ENCODE data around the gene OCA2. TPM values are rescaled to one million over a fixed set of nuclear protein-coding genes. Genes with fewer than 3 reads are reported as not detected.
A peak's percentile ranks its signal among the peaks of the same experiment; 100 is the strongest.

Gene OCA2
- total and polyA plus RNA-seq, 2 of the 4 experiments (the other 2 are of a cell fraction): under 0.01 to 0.03 TPM

DNA sequence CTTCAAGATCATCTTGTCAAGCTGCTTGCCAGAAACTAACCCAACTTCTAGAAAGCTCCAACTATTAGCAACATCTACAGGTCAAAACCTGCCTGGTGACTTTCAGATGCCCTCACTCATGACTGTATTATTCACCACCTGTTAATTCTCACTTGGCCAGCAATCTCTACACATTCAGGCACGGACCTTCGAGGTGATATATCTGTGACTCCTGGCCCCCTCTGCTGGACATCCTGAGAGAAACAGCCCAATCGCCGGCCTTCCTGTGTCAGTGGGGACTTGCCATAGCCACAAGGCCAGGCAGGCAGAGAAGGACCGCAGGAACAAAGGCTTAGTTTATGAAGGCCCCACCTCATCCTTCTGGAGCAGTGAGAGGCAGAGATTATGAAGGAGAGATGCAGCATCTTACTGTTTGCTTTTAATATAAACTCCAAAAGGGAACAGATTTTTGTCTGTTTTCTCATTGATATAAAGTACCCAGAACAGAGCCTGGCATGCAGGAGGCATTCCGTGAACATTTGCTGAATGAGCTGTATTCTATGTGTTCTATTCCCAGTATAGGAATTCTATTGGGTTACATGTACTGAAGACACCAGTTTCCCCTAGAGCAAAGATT lies 24.4 kb upstream of the OCA2 start:
- Histone ChIP-seq H3K9me3 (ENCODE audit: control insufficient read depth, insufficient read depth, low read length) (no peaks in the 10 kb centered on the region), H4K5ac (ENCODE audit: low read depth, low read length) (no peak overlapping the region), H4K20me1 (ENCODE audit: insufficient read depth, low read length) (peaks cover 3% of the 10 kb centered on the region; the same call in 1 of the 2 replicates), H4K8ac (ENCODE audit: low read depth in 2 of 2, low read length in 2 of 2) (no peak overlapping the region), H2BK120ac (ENCODE audit: low read depth, low read length) (no peak overlapping the region), H3K56ac (ENCODE audit: extremely low read depth, insufficient read depth, low read length) (no peak overlapping the region), H3K9me1 (ENCODE audit: insufficient read depth, low read length) (no peaks in the 10 kb centered on the region), H2BK15ac (ENCODE audit: low read depth, low read length) (no peak overlapping the region), H3K14ac (replicated peaks; ENCODE audit: low read depth, low read length) (no peak overlapping the region), H3K4me1 (ENCODE audit: control insufficient read depth, insufficient read depth, low read length) (peaks cover 2% of the 10 kb centered on the region; the same call in 1 of the 2 replicates), H3K9ac (ENCODE audit: low read depth, low read length) (no peak overlapping the region), H3K36me3 (ENCODE audit: control insufficient read depth, insufficient read depth, low read length) (peaks cover 32% of the 10 kb centered on the region), H2AFZ (replicated peaks; ENCODE audit: low read length, poor library complexity) (peak overlapping the region; percentile 45), H3K4me2 (ENCODE audit: low read depth, low read length) (no peak overlapping the region), H3K4ac (ENCODE audit: low read depth, low read length) (no peak overlapping the region), H3K27me3 (ENCODE audit: control insufficient read depth, insufficient read depth, low read length) (no peaks in the 10 kb centered on the region), H2BK20ac (ENCODE audit: low read depth, low read length) (no peak overlapping the region), H3K18ac (ENCODE audit: low read depth, low read length) (no peak overlapping the region), H2AK9ac (replicated peaks; ENCODE audit: low read depth, low read length, poor library complexity) (no peak overlapping the region), H4K91ac (ENCODE audit: insufficient read depth, low read depth, low read length) (no peak overlapping the region), H3K4me3 (ENCODE audit: insufficient read depth, low read depth, low read length) (no peak overlapping the region), H3K79me1 (ENCODE audit: low read depth in 1 of 2, low read length in 2 of 2) (peaks cover 0 to 3% of the 10 kb centered on the region in 2 experiments; a peak in 1 of 4 replicates), H2BK5ac (ENCODE audit: low read depth, low read length, poor library complexity, severe bottlenecking) (no peak overlapping the region), H3K23ac (ENCODE audit: low read depth, low read length) (no peak overlapping the region), H2AK5ac (ENCODE audit: low read depth, low read length) (no peak overlapping the region), H3K27ac (ENCODE audit: insufficient read depth, low read length) (no peak overlapping the region)
- dilution Hi-C loops (cut with HindIII; ENCODE audit: low sequenced_read_pairs, unreplicated experiment) (no loop called here), intact Hi-C loops (cut with micrococcal nuclease) (loop anchor here (1.0 kb wide), 1 partner anchor 37 kb away; no protein-coding TSS in a partner anchor), in situ Hi-C loops (cut with MboI; ENCODE audit: low sequenced_read_pairs) (loop anchor here (25.0 kb wide), 1 partner anchor 1236 kb away; no protein-coding TSS in a partner anchor)
- no TSS peak for BruUV-seq (replicated peaks)
- TF ChIP-seq, protein P1, sequence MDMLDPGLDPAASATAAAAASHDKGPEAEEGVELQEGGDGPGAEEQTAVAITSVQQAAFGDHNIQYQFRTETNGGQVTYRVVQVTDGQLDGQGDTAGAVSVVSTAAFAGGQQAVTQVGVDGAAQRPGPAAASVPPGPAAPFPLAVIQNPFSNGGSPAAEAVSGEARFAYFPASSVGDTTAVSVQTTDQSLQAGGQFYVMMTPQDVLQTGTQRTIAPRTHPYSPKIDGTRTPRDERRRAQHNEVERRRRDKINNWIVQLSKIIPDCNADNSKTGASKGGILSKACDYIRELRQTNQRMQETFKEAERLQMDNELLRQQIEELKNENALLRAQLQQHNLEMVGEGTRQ (IDR thresholded peaks at IDR 0.05; ENCODE audit: low read depth, low read length): no peak
- peak; percentile 62 for TF ChIP-seq RAD21 (IDR thresholded peaks at IDR 0.05; ENCODE audit: low read length)
- TF ChIP-seq FOS (IDR thresholded peaks at IDR 0.05; ENCODE audit: low read depth, low read length): no peak
- peak; percentile 61 for TF ChIP-seq SMC3 (IDR thresholded peaks at IDR 0.05; ENCODE audit: low read depth, low read length)
- no peak for TF ChIP-seq MAFK (IDR thresholded peaks at IDR 0.05; ENCODE audit: low read depth, low read length)
- TF ChIP-seq NFE2L2 (IDR thresholded peaks at IDR 0.05; ENCODE audit: low read depth, low read length): no peak
- TF ChIP-seq MAZ (IDR thresholded peaks at IDR 0.05; ENCODE audit: borderline replicate concordance, low read depth, low read length): no peak
- no peak for TF ChIP-seq CHD1 (IDR thresholded peaks at IDR 0.05; ENCODE audit: low read depth, low read length)
- TF ChIP-seq BHLHE40 (IDR thresholded peaks at IDR 0.05; ENCODE audit: low read depth, low read length): no peak
- no peak for TF ChIP-seq RCOR1 (IDR thresholded peaks at IDR 0.05; ENCODE audit: insufficient replicate concordance, low read length)
- no peak for TF ChIP-seq POLR2A (IDR thresholded peaks at IDR 0.05; ENCODE audit: low read depth, low read length)
- no peak for TF ChIP-seq ELK1 (IDR thresholded peaks at IDR 0.05; ENCODE audit: borderline replicate concordance, low read depth, low read length)
- no peak for TF ChIP-seq CEBPB (IDR thresholded peaks at IDR 0.05; ENCODE audit: low read depth, low read length)
- peak; percentile 70 for TF ChIP-seq CTCF (conservative IDR thresholded peaks at IDR 0.05; ENCODE audit: low read depth, low read length)
- TF ChIP-seq MXI1 (IDR thresholded peaks at IDR 0.05; ENCODE audit: borderline replicate concordance, low read depth, low read length): no peak
- TF ChIP-seq RFX5 (IDR thresholded peaks at IDR 0.05; ENCODE audit: low read depth, low read length): no peak
- CTCF ChIA-PET: interaction anchor here (0.6 to 1.4 kb wide), 3 partner anchors 9 to 393 kb away, joined by 3 to 4 read pairs (median 3); no protein-coding TSS in a partner anchor
- POLR2A ChIA-PET (ENCODE audit: unreplicated experiment): no interaction called here
- WGBS, 2 experiments (ENCODE audit: extremely low coverage in 2 of 2, insufficient read length in 1 of 2): no CpG with 5 or more reads among the region's 6 CpGs
- peak; percentile 76 for DNase-seq
- ATAC-seq (ENCODE audit: low read depth): peak; percentile 90

Data from IMR-90 (cell line).